ENCODE results near the gene ALAS1.
"Not testable (repeated sequence)": the region's sequence is repeated elsewhere in the genome, so short reads cannot be mapped to it uniquely, and the experiment has no call there.

The ALAS1 gene

GRCh38 chr3:52197842-52198625, at the start of gene ALAS1:
TSS of gene ALAS1 (plus strand) at chr3:52198160. CDS start at chr3:52199242, 1,082 bp downstream.
- H3K27ac ChIP-seq: peak within 1 kb of the TSS; percentile 80 to 88
- TF ChIP-seq CTCF (IDR thresholded peaks at IDR 0.05): no peak
- peak within 1 kb of the TSS; percentile 93 for H3K4me3 ChIP-seq
- peak; percentile 91 for DNase-seq (ENCODE audit: low spot score)

GRCh38 chr3:52149021-52149420, 48.9 kb upstream of the ALAS1 start:
- no peak for DNase-seq (ENCODE audit: low spot score)
- Histone ChIP-seq H3K27ac (no peak overlapping the region), H3K4me3 (no peak overlapping the region)
- TF ChIP-seq CTCF (IDR thresholded peaks at IDR 0.05): no peak

GRCh38 chr3:52149726-52150125, 48.2 kb upstream of the ALAS1 start:
- no peak for DNase-seq (ENCODE audit: low spot score)
- no peak overlapping the region for H3K27ac ChIP-seq
- no peak for TF ChIP-seq CTCF (IDR thresholded peaks at IDR 0.05)
- H3K4me3 ChIP-seq: no peak overlapping the region

- H3K27ac ChIP-seq: no peak overlapping the region
- no peak for TF ChIP-seq CTCF (IDR thresholded peaks at IDR 0.05)
- no peak overlapping the region for H3K4me3 ChIP-seq
- DNase-seq (ENCODE audit: low spot score): no peak
Observed at GRCh38 chr3:52150357-52150756, 47.6 kb upstream of the ALAS1 start.

- H3K4me3 ChIP-seq: no peak overlapping the region
- no peak for DNase-seq (ENCODE audit: low spot score)
- TF ChIP-seq CTCF (IDR thresholded peaks at IDR 0.05): no peak
- no peak overlapping the region for H3K27ac ChIP-seq
Observed at GRCh38 chr3:52150860-52151259, 47.1 kb upstream of the ALAS1 start.

- H3K4me3 ChIP-seq; DNase-seq (ENCODE audit: low spot score); H3K27ac ChIP-seq: not testable (repeated sequence)
Observed at GRCh38 chr3:52151991-52152390, 46.0 kb upstream of the ALAS1 start.

GRCh38 chr3:52153389-52154096, 44.4 kb upstream of the ALAS1 start:
- DNase-seq (ENCODE audit: low spot score): no peak
- TF ChIP-seq CTCF (IDR thresholded peaks at IDR 0.05): no peak

More at GRCh38 chr3:52153389-52154096, 44.4 kb upstream of the ALAS1 start:
- Histone ChIP-seq H3K27ac (peak overlapping the region; percentile 72 to 87), H3K4me3 (peak overlapping the region; percentile 74)

Measured in coronary artery (tissue), 2 donors.